GM06990 (cell line): ENCODE data around the gene MYO5B.
"Not testable (repeated sequence)": the region's sequence is repeated elsewhere in the genome, so short reads cannot be mapped to it uniquely, and the experiment has no call there.

Source experiments
- DNase-seq: peaks from one replicate; pipeline ENCODE4 v3.0.0-alpha.2; 2011; ENCODE audit not compliant: insufficient read length; ENCODE audit errors: extremely low read depth
- H3K27me3 ChIP-seq: replicated peaks from 2 replicates; pipeline ENCODE4 v1.6.0; 2011; ENCODE audit warnings: low read length; ENCODE audit not compliant: control insufficient read depth, insufficient read depth
- H3K36me3 ChIP-seq: 2 replicates; pipeline ENCODE4 v1.5.1; 2011; ENCODE audit warnings: low read length; ENCODE audit not compliant: control insufficient read depth, insufficient read depth
- H3K4me3 ChIP-seq: replicated peaks from 2 replicates; pipeline ENCODE4 v1.5.1; 2011; ENCODE audit warnings: low read depth, mild to moderate bottlenecking, control low read depth, low read length
- CTCF ChIP-seq: IDR thresholded peaks from 2 replicates; pipeline ENCODE4 v1.5.1; 2011; ENCODE audit warnings: low read length, control low read depth, mild to moderate bottlenecking, inconsistent platforms; ENCODE audit not compliant: insufficient read depth, poor library complexity, severe bottlenecking

MYO5B gene

GRCh38 chr18:49795612-49796552 lies 399.1 kb downstream of the MYO5B start:
- H3K36me3 ChIP-seq = no peaks in the 10 kb centered on the region
- H3K4me3 ChIP-seq = no peak overlapping the region
- no peaks in the 10 kb centered on the region for H3K27me3 ChIP-seq
- no peak for TF ChIP-seq CTCF
- no peak for DNase-seq

GRCh38 chr18:49794743-49795142 lies 400.2 kb downstream of the MYO5B start:
- no peak for TF ChIP-seq CTCF
- Histone ChIP-seq H3K27me3 (no peaks in the 10 kb centered on the region), H3K36me3 (no peaks in the 10 kb centered on the region), H3K4me3 (no peak overlapping the region)
- DNase-seq = no peak

- DNase-seq, H3K4me3 ChIP-seq, H3K27me3 ChIP-seq, H3K36me3 ChIP-seq: not testable (repeated sequence)
Measured at GRCh38 chr18:49789560-49790134, 405.3 kb downstream of the MYO5B start.

DNA sequence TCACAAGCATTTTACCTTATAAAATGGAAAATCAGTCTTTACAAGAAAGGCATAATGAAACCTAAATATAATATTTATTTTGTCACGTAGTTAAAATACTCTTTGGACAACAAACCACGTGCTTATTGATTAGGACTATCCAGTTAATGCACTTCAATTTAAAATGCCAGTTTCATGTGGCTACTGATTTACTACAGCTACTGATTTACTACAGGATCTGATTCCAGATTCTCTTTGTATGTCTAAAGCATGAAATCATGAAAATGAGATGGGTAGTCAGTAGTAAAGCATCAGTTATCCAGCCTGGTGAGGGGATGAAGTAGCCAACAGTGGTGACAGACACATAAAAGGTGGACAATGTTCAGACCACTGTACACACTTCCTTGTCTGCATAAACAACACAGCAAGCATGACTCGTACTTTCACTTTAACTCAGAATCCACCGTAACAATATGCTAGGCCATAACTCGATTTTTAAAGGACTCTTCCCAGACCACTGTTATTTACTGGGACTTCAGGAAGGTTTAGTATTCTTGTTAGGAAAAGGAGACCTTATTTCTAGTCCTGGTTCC lies 406.5 kb downstream of the MYO5B start:
- no peak for TF ChIP-seq CTCF

DNA sequence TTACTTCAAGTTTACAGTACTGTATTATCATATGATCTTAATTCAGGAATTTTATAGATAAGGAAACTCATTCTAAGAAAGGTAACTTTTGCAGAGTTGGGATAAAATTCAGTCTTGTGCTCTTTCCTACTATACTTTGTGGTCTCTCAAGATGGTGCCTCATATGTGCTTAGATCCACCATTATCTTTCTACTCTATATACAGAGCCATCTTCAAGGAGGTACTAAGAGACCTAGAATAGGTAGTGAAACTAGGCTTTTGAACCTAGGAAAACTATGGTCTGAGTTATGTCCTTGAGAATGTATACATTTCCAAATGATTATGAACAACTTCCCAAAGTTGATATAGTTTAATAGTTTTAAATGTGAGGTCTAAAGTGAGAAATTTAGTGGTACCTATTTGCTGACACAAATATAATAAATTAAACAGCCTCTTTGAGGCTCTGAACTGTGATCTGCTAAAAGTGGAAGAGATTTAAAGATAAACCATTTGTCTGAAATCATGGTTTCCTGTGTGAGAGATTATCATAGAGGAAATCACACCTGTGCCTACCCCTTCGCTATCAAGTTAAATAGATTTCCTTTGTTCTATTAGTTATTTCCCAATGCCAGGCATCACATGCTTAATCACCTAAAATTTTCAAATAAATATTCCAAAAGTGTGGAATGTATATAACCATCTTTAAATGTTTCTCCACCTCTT lies 408.8 kb downstream of the MYO5B start:
- H3K27me3 ChIP-seq = no peaks in the 10 kb centered on the region
- no peak for TF ChIP-seq CTCF
- no peaks in the 10 kb centered on the region for H3K36me3 ChIP-seq
- H3K4me3 ChIP-seq = no peak overlapping the region
- no peak for DNase-seq

More for the DNA sequence above, 406.5 kb downstream of the MYO5B start:
- Histone ChIP-seq H3K27me3 (no peaks in the 10 kb centered on the region), H3K36me3 (no peaks in the 10 kb centered on the region), H3K4me3 (no peak overlapping the region; the same call in 1 of the 2 replicates)
- DNase-seq = no peak
